Stimulated activated CD8-positive, alpha-beta memory T cell treated with anti-CD3 and anti-CD28 coated beads, Interleukin-12 subunit alpha, Interleukin-12 subunit beta, amount 100 ng/mL, for 1 hour (primary cell): Measurements from ENCODE around the gene BAIAP2.

Source experiments
- DNase-seq: peaks from one replicate; pipeline ENCODE4 v3.0.0-alpha.2; 2020; ENCODE audit warnings: low read depth

Gene BAIAP2

GRCh38 chr17:81037798-81038733, 3.1 kb downstream of the BAIAP2 start:
- DNase-seq, result no peak

- no peak for DNase-seq
Measured at GRCh38 chr17:81039096-81039495, 4.1 kb downstream of the BAIAP2 start.

- DNase-seq, result no peak
Measured at GRCh38 chr17:81039854-81040758, 5.2 kb downstream of the BAIAP2 start.

- no peak for DNase-seq
Measured at GRCh38 chr17:81040791-81041337, 5.9 kb downstream of the BAIAP2 start.

- no peak for DNase-seq
Measured at GRCh38 chr17:81042606-81043005, 7.7 kb downstream of the BAIAP2 start.

- DNase-seq, result no peak
Measured at GRCh38 chr17:81043319-81043724, 8.4 kb downstream of the BAIAP2 start.

GRCh38 chr17:81043725-81044427, 8.9 kb downstream of the BAIAP2 start:
- DNase-seq, result no peak

- no peak for DNase-seq
Measured at GRCh38 chr17:81044428-81044763, 9.4 kb downstream of the BAIAP2 start.

GRCh38 chr17:81044764-81045589, 10.0 kb downstream of the BAIAP2 start:
- DNase-seq, result no peak

GRCh38 chr17:81045590-81046095, 10.7 kb downstream of the BAIAP2 start:
- no peak for DNase-seq

GRCh38 chr17:81046132-81046769, 11.3 kb downstream of the BAIAP2 start:
- no peak for DNase-seq

- no peak for DNase-seq
Measured at GRCh38 chr17:81046770-81047359, 11.9 kb downstream of the BAIAP2 start.

GRCh38 chr17:81048827-81049371, 13.9 kb downstream of the BAIAP2 start:
- no peak for DNase-seq

- no peak for DNase-seq
Measured at GRCh38 chr17:81049372-81049911, 14.5 kb downstream of the BAIAP2 start.

- no peak for DNase-seq
Measured at GRCh38 chr17:81049973-81050551, 15.1 kb downstream of the BAIAP2 start.

GRCh38 chr17:81050645-81051625, 16.0 kb downstream of the BAIAP2 start:
- no peak for DNase-seq

GRCh38 chr17:81052199-81052997, 17.4 kb downstream of the BAIAP2 start:
- DNase-seq, result no peak
